ENCODE results near the gene NRDC.
"Not testable (repeated sequence)": the region's sequence is repeated elsewhere in the genome, so short reads cannot be mapped to it uniquely, and the experiment has no call there.

The NRDC gene

GRCh38 chr1:51898090-51898734 is 19.7 kb upstream of the NRDC start:
- in situ Hi-C loops (cut with HindIII; ENCODE audit: low sequenced_read_pairs): no loop called here

DNA sequence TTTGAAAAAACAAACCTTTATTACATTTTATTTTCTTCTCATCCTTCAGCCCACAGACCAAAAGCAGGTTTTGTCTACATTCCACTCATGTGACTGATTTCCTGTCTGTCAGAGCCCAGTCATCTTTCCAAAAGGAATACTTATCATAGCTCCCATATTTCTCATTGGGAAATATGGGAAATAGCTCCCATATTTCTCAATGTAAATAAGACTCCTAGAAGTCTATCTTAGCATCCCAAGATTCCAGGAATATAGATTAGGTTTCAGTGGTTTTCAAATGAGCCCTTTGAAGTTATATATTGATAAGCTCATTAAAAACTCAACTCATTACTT is 19.1 kb upstream of the NRDC start:
- in situ Hi-C loops (cut with HindIII; ENCODE audit: low sequenced_read_pairs): no loop called here

- in situ Hi-C loops (cut with HindIII; ENCODE audit: low sequenced_read_pairs): not testable (repeated sequence)
These were observed 16.2 kb upstream of the NRDC start for GRCh38 chr1:51894748-51895147.

- in situ Hi-C loops (cut with HindIII; ENCODE audit: low sequenced_read_pairs): no loop called here
These were observed 265 bp downstream of the NRDC start for GRCh38 chr1:51878308-51878615.

- in situ Hi-C loops (cut with HindIII; ENCODE audit: low sequenced_read_pairs): no loop called here
These were observed 856 bp downstream of the NRDC start for GRCh38 chr1:51877434-51878307.

- in situ Hi-C loops (cut with HindIII; ENCODE audit: low sequenced_read_pairs): no loop called here
These were observed 2.7 kb downstream of the NRDC start for GRCh38 chr1:51875836-51876235.

- in situ Hi-C loops (cut with HindIII; ENCODE audit: low sequenced_read_pairs): no loop called here
These were observed 3.2 kb downstream of the NRDC start for GRCh38 chr1:51875291-51875772.

DNA sequence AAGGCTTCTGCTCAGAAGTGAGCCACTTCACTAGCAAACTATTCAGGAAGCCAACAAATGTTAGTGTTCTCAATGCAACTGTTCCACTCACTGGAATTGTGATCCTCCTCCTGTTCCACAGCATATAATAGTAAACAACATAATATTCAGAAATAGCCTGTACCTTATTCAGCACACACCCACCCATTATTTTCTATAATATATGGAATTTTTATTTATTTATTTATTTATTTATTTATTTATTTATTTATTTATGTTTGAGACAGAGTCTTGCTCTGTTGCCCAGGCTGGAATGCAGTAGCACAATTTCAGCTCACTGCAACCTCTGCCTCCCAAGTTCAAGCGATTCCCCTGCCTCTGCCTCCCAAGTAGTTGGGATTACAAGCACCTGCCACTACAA is 5.3 kb downstream of the NRDC start:
- in situ Hi-C loops (cut with HindIII; ENCODE audit: low sequenced_read_pairs): not testable (repeated sequence)

- in situ Hi-C loops (cut with HindIII; ENCODE audit: low sequenced_read_pairs): no loop called here
These were observed 7.1 kb downstream of the NRDC start for GRCh38 chr1:51871351-51871975.

DNA sequence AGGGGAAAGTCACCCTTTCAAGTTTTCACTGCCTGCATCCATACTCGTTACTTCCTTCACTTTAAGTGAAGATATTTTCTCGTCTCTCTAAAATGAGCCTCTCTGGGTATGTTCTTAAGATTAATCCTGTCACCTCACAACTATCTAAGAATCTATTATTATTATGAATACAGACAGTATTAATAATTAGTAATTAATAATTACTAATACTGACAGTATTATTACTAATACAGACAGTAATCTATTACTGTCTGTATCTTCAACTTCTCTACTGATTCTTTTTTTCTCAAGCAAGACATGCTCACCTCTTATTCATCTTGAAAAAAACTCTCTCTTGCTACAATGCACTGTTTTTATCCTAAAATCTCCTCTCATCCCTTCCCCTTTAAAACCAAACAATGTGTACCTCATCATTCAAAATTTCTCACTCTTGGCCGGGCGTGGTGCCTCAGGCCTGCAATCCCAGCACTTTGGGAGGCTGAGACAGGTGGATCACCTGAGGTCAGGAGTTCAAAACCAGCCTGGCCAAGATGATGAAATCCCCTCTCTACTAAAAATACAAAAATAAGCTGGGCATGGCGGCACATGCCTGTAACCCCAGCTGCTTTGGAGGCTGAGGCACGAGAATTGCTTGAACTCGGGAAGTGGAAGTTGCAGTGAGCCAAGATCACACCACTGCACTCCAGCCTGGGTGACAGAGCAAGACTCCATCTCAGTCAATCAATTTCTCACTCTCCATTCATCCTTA is 7.8 kb downstream of the NRDC start:
- in situ Hi-C loops (cut with HindIII; ENCODE audit: low sequenced_read_pairs): no loop called here

- in situ Hi-C loops (cut with HindIII; ENCODE audit: low sequenced_read_pairs): no loop called here
These were observed 10.9 kb downstream of the NRDC start for GRCh38 chr1:51867479-51868232.

DNA sequence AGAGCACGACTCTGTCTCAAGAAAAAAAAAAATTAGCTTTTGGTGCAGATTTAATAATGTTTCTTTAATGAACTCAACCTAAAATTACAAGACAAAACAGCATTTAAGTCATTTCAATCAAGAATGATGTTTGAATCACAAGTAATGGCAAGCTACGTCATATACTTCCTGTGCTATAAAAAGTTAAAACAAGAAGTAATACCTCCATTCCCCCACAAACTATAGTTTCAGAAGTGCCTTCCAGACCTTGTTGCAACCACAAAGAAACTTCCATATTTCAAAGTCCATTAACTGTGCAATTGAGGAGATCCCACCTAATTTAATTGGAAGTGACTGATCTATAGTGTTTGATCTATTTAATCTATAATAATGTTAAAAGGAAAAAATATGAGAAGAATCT is 15.1 kb downstream of the NRDC start:
- in situ Hi-C loops (cut with HindIII; ENCODE audit: low sequenced_read_pairs): no loop called here

- in situ Hi-C loops (cut with HindIII; ENCODE audit: low sequenced_read_pairs): no loop called here
These were observed 16.9 kb downstream of the NRDC start for GRCh38 chr1:51861669-51862068.

DNA sequence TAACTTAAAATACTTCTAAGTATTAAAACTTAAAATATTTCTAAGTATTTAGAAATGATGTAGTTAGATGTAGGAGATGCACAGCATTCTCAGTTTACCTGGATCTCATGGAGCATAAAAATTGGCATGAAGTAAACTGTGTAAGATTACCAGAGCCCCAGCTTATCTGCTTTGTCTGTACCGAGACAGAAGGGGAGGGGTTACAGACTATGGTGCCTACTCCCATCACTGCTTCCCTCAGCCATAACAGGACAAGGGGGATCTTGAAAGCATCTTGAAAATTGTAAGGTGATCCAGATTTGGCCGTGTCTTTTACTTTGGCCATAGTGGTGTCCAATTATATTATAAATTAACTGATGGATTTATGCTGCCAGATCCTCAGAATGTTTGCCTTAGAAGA is 18.8 kb downstream of the NRDC start:
- in situ Hi-C loops (cut with HindIII; ENCODE audit: low sequenced_read_pairs): no loop called here

GRCh38 chr1:51859333-51859732 is 19.2 kb downstream of the NRDC start:
- in situ Hi-C loops (cut with HindIII; ENCODE audit: low sequenced_read_pairs): no loop called here

GRCh38 chr1:51858892-51859291 is 19.6 kb downstream of the NRDC start:
- in situ Hi-C loops (cut with HindIII; ENCODE audit: low sequenced_read_pairs): no loop called here

DNA sequence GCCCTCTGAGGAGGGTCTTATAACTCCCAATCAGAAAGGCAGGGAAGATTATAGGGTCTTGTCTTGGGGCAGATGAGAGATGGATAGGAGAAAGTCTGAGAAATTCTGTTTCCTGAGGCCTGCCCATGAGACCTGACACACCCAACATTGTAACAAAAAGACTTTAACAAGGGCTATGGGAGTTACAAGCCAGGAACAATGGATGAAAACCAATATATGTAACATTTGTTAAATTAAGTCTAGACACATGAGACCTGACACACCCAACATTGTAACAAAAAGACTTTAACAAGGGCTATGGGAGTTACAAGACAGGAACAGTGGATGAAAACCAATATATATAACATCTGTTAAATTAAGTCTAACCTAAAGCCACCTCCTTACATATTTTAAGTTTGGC is 21.8 kb downstream of the NRDC start:
- in situ Hi-C loops (cut with HindIII; ENCODE audit: low sequenced_read_pairs): no loop called here

- in situ Hi-C loops (cut with HindIII; ENCODE audit: low sequenced_read_pairs): no loop called here
These were observed 22.9 kb downstream of the NRDC start for GRCh38 chr1:51855624-51856023.

DNA sequence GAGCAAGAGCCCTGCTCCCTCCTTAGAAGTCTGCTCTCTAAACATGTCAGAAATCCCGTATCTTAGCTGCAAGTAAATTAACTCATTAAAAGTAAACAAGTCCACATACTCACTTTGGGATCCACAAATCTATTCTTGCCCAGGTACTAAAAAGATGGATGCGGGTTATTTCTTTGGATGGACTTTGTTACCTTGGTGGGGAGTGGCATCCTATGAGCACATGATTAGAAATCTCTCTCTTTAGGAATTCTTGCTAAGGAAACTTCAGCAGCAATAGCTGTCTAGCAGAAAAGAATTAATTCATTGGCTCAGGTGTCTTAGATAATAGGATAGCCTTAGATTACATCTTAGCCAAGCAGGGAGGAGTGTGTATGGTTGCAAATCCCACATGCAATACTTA is 25.2 kb downstream of the NRDC start:
- in situ Hi-C loops (cut with HindIII; ENCODE audit: low sequenced_read_pairs): no loop called here

DNA sequence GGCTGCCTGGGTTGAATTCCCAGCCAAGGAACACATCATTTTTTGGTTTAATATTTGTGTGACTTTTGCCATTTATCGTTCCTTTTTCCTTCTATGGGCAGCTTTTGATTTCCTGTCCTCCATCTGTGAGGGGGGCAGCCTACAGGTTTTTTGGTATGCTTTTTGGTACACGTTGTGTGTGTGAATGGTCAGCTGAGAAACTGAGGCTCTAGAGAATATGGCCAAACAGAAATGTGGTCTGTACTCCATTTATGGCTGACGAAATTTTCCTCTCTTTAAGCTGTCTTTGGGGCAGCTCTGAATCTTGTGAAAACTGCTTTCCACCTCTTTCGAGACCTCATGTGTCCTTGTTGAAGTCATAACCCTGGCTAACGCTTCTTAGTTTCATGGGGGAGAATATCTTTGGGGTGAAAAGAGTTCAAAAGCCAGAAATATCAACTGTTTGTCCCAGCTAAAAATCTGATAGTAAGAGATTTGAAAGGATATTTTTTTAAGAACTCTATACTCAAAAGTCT is 26.6 kb downstream of the NRDC start:
- in situ Hi-C loops (cut with HindIII; ENCODE audit: low sequenced_read_pairs): no loop called here
